GM18508 (cell line): ENCODE results near the gene BAG3.
"Not testable (repeated sequence)": the region's sequence is repeated elsewhere in the genome, so short reads cannot be mapped to it uniquely, and the experiment has no call there.

ENCODE experiments used
- ATAC-seq: cut with Tn5 transposase; IDR thresholded peaks from one replicate; pipeline ENCODE4 v1.9.1; 2021; ENCODE audit warnings: moderate number of reproducible peaks; ENCODE audit not compliant: insufficient read depth, unreplicated experiment

BAG3 gene

DNA sequence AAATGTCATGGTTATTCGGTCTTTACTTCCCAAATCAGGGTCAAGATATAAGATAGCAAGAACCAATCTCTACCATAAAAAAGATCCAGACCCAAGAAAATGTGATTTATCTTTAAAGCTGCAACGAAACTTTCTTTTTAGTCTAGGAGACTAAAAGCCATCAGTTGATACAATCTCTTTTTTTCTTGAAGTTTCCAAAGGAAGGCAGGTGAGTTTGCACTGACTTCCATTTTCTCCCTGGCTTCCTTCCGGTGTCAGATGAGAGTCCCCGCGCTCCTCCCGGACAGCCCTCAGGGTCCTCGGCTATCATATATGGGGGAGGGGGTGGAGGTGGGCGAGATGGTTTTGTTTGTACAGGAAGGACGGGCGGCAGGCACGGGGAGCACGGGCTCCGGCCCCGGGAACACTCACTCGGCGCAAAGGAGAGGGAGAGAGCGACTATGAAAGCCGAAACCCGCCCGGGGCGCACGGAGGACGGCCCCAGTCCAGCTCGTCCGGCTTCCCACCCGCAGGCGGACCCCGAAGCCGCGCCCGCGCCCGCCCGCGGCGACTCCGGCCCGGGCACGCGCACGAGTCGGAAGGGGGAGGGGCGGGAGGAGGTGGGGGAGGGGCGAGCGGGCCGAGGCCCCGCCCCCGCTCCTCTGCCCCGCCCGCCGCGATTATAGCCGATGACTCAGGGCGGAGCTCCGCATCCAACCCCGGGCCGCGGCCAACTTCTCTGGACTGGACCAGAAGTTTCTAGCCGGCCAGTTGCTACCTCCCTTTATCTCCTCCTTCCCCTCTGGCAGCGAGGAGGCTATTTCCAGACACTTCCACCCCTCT is at the start of gene BAG3:
Gene BAG3, plus strand, starts transcription at position 689 of the 822 bp plus-strand sequence. CDS start 296 bp downstream, outside the sequence.
- ATAC-seq, result no peak

DNA sequence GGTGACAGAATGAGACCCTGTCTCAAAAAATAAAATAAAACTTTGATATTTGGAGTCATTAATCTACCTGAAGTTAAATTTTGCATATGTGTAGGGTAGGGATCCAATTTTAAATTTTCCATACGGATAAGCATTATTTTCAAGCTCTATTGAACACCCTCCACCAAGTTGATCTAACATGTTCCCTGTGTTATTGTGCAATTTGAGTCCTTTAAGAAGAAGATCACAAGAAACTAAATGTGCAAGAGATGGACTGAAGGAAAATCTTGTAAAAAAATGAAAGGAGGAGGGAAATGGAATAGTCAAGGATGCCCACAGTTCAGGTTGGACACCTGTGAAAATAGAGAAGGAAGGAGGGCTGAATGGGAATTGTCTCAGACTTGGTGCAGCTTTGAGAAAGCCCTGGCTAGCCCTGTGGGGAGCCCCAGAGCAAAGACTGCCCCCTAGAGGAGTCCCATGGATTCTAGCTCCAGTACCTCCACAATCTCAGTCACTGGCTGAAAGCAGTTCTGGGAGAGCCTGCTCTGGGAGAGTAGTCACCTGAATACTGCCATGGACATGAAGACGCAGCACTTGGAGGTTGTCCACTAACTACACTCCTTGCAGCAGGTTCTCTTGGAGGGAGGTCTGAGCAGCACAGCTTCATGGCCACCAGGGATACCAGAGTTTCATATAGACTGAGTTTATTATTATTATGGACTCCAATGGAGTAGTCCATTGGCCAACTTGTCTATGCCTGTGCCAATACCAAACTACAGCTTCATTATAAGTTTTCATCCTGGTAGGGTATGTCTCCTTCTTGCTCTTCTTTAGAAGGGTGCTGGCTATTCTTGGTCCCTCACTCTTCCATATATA is 48.7 kb upstream of the BAG3 start:
- ATAC-seq, result no peak

DNA sequence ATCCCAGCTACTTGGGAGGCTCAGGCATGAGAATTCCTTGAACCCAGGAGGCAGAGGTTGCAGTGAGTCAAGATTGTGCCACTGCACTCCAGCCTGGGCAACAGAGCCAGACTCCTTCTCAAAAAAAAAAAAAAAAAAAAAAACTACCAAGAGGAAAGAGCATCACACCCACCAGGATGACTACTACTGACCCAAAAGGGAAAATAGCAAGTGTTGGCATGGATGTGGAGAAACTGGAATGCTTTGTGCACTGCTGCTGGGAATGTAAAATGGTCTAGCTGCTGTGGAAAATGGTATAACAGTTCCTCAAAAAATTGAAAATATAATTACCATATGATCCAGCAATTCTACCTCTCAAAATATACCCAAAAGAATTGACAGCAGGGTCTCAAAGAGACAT is 46.7 kb upstream of the BAG3 start:
- no peak for ATAC-seq

DNA sequence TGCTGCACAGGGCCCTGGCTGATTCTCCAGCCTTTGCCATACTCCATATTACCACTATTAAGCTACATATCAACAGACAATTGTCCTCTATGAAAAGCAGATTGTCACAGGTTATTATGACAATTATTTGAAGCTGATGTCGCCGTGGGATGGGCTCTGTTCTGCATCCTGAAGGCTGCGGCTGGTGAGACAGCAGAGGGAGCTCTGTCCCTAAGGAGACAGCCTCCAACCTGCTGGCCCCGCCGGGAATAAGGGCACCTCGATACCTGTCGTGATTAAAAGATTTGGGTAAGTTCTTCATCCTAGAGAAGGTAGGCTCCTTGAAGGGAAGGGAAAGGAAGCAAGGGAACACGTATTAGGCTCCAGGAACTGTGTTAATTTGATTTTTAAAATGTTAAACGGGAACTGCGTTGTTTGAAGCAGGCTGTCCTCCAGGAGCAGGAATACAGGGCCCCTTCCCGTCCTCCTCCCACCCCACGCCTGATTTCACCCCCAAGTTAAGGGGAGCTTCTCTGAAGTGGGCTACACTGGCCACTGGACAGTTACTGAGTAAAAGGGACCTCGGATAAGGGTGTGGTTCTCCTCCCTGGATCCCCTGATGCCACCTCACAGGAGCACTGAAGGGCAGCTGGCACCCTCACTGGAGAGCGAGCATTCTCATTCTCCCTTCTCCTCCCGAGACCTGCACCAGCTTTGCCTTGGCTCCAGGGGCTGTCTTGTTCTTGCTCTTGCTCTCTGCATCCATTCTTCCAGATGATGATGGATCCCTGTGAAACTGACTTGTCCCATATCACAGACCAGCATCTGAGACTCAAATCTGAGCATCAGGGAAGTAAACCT is 42.6 kb upstream of the BAG3 start:
- ATAC-seq, result no peak

DNA sequence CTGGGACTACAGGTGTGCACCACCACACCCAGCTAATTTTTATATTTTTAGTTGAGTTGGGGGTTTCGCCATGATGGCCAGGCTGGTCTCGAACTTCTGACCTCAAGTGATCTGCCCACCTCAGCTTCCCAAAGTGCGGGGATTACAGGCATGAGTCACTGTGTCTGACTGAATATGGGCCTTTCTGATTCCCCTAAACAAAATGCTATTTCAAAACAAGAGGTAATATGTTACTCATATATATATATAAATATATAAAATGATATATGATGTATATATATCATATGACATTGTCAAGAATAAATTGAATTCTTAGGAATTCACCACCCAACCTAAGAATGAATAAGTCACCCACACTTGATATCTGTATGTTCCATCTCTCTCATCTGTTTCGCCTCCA is 41.7 kb upstream of the BAG3 start:
- ATAC-seq, result no peak

DNA sequence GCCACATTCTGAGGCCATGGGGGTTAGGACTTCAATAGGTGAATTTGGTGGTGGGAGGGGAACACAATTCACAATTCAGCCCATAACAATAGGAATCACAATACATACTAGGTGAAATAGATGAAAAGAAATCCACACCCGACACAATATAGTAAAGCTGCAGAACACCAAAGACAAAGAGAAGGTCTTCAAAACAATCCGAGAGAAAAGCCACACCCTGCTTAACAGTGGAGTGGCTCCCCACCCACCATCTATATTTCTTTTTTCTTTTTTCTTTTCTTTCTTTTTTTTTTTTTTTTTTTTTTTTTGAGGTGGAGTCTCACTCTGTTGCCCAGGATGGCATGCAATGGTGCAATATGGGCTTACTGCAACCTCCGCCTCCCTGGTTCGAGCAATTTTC is 39.7 kb upstream of the BAG3 start:
- ATAC-seq, result no peak

DNA sequence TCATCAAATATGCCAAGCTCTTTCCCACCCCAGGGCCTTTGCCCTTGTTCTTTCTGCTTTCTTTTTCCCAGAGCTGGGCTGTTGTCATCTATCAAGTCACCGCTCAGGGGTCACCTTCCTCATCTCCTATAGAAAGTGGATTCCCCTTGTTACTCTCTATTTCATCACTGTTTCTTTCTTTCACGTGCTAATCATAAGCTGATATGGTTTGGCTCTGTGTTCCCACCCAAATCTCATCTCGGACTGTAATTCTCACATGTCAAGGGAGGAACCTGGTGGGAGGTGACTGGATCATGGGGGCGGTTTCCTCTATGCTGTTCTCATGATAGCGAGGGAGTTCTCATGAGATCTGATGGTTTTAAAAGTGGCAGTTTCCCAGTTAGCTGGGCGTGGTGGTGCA is 37.4 kb upstream of the BAG3 start:
- no peak for ATAC-seq

DNA sequence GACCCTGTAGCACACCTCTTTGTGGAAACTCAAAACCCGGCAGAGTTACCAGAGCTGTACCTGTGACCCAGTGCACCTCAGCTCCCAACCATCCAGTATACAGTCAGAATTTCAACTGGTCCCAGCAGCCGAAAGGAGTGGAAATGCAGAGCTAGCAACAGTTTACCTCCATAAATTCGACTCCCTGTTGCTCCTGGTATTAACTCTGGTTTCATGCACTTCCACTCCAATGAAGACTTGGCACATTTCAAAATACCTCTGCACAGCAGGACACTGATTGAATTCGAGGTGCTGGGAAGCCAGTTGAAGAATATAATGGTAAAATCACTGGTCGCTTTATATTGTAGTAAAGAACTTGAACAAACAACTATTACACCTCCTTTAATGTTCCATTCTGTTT is 36.5 kb upstream of the BAG3 start:
- no peak for ATAC-seq

DNA sequence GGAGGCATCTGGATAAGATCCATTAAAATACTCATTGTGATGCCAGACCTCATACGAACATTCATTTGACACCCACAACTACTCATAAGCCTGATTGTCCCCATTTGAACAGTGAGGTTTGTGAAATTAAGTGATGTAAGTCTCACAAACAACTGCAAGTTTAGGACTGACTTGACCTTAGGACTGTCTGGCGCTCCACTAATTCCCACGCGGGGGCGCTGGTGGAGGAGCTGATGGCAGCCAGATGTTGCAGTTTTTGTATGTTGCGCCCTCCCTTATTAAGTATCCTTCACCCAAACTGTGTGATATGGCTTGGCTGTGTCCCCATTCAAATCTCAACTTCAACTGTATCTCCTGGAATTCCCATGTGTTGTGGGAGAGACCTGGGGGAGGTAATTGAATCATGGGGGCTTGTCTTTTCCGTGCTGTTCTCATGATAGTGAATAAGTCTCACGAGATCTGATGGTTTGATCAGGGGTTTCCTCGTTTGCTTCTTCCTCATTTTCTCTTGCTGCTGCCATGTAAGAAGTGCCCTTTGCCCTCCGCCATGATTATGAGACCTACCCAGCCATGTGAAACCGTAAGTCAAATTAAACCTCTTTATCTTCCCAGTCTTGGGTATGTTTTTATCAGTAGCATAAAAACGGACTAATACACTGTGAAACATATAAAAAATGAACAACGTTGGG is 34.2 kb upstream of the BAG3 start:
- ATAC-seq, result no peak

DNA sequence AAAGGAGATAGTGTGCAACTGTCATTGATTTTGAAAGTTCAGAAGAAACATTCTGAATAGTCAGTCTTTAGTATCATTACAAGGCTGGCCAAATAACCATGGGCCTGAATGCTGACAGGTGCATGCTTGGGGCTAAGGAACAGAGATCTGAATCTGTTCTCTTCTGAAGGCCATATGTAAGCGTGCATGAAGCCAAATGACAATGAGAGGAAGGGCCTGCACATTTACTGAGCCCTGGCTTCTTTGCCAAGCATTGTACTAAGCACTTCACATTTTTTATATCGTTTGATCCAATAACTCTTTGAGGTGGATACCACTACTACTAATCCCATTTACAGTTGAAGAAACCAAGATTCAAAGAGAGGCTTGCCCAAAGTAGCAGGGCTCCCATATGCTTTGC is 32.0 kb upstream of the BAG3 start:
- ATAC-seq, result no peak

DNA sequence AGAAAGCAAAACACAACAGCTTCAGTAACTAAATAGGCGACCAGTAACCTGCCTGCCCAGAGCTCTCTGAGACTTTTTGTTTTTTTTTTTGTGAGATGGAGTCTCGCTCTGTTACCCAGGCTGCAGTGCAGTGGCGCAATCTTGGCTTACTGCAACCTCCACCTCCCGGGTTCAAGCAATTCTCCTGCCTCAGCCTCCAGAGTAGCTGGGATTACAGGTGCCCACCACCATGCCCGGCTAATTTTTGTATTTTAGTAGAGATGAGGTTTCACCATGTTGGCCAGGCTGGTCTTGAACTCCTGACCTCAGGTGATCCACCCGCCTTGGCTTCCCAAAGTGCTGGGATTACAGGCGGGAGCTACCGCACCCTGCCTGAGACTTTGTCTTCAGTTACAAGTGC is 31.4 kb upstream of the BAG3 start:
- not testable (repeated sequence) for ATAC-seq

DNA sequence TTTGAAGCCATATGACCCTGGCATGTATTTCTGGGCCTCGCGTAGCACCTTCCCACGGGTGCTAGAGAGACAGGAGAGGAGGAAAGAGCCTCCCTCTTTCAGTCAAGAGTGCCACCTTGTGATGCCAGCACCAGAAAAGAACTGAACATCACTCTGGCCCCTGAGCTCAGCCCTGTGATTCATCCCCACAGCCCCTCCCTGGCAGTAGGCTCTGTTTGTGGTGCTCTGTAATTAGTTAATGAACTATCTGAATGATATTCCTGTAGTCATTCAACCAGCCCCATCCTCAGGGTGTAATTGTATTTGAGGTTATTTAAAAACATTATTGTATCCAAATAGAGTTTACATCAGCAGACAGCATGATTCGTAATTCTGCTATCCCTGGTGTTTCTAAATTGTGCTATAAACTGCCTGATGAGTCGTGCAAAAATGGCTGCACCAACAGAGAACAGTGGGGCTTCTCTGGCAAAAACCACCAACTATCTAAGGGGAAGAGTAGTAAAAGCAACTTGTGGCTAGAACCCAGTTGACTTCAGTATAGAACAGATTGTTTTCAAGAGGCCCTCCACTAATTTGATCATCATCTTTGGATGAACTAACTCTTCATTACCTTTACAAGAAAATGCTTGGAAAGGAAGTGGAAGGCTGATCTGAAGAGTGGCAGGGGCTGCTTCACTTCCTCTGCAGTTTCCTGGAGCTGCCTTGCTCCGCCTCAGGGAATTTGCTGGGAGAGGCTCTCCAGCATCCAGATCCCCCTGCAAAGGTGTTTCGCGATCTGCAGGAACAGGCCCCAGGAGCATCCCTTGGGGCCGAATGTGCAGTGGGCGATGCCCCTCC is 30.7 kb upstream of the BAG3 start:
- no peak for ATAC-seq

DNA sequence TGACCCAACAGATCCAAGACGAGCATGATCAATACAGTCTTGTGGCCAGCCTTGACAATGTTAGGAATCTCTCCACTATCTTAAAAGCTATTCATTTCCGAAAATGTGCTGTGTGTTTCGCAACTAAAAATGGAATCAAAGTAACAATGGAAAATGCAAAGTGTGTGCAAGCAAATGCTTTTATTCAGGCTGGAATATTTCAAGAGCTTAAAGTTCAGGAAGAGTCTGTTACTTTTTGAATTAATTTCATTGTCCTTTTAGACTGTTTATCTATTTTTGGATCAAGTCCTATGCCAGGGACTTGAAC is 30.1 kb upstream of the BAG3 start:
- no peak for ATAC-seq

DNA sequence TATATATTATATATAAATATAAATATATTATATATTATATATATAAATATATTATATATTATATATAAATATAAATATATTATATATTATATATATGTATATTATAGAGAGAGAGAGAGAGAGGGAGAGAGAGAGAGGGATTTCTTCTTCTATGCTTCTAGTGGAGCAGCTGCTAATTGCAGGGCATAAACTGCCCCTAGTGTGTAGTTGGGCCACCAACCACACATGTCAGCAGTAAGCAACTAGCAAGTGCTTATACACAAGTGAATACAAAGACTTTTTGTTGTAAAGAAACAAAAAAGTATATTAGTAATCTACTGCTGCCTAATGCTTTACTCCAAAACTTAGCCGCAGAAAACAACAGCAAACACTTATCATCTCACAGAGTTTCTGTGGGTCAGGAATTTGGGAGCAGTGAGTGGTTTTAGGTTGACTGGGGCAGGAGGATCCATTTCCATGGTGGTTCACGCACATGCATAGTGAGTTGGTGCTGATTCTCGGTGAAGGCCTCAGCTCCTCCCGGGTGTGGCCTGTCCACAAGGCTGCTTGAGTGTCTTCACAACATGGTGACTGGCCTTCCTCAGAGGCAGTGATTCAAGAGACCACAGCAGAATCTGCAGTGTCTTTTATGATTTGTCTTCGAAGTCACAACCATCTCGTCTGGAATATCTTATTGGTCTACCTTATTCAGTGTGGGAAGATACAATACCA is 25.5 kb upstream of the BAG3 start:
- no peak for ATAC-seq

DNA sequence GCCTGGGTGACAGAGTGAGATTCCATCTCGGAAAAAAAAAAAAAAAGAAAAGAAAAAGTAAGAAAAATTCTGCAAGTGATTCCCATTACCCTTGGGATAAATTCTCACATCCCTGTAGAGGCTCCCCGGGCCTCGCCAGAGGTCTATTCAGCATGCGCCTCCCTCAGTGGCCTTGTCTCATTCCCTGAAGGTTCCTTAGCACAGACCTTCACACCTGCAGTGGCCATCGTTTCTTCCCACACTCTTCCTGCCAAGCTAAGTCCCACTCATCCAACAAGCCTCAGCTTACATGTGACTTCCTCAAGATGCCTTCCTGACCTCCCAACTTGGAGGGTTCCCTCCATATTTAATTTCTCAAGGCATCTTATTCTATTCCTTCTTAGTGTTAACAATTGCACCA is 20.9 kb upstream of the BAG3 start:
- no peak for ATAC-seq

DNA sequence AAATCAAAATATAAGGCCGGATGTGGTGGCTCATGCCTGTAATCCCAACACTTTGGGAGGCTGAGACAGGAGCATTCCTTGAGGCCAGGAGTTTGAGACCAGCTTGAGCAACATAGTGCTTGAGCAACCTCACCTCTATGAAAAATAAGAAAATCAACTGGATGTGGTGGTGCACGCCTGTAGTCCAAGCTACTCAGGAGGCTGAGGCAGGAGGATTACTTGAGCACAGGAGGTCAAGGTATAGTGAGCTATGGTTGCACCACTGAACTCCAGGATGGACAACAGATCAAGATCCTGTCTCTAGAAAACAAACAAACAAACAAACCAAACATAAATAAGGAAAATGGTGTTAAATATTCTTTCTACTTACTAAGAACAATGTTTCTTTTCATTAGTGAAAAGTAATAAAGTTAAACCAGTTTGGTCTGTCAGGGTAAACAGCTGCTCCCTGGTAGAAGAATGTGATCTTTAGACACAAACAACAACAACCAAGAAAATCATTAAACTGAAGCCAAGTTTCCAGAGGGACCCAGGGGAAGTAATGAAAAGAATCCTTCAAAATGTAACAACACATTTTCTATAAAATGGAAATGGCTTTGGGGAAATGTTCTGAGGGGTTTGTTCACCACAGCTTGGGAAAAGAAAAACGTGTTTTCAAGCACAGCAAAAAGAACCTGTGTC is 17.5 kb upstream of the BAG3 start:
- ATAC-seq, result no peak

DNA sequence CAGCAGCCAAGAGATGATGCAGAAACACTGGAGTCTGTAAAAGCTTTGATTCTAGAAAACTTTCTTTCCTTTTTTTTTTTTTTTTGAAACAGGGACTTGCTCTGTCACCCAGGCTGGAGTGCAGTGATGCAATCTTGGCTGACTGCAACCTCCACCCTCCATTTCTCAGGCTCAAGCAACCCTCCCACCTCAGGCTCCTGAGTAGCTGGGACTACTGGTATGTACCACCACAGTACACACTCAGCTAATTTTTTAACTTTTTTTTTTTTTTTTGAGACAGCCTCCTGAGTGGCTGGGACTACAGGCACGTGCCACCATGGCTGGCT is 17.0 kb upstream of the BAG3 start:
- no peak for ATAC-seq

DNA sequence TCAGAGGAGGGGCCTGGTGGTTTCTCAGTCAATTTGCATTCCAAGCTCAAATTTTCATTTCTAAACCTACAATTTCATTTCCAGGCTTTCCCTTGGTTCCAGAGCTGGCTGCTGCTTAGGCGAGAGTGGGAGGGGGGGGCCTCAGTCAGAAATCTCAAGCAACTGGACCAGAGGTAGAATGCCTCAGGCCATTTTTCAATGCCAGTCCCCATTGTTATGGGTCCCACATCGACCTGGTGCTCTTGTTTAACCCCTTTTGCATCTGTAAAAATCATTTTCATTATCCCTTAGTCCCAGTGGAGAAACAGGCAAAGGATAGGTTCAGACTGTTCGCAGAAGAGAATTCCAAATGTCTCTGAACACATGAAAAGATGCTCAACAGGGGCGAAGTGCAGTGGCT is 13.5 kb upstream of the BAG3 start:
- ATAC-seq, result no peak
